Naive B cell (primary cell): ENCODE results near the gene SCTR. TPM values are rescaled to one million over a fixed set of nuclear protein-coding genes. Genes with fewer than 3 reads are reported as not detected.

Source experiments
- ATAC-seq, 2 donors: fragments of 150-1000 bp; cut with Tn5 transposase; 2 replicates each; pipeline ENCODE4 v1.10.0; 2021; ENCODE audit warnings: low read depth in 2 of 2, mild to moderate bottlenecking in 2 of 2, moderate library complexity in 2 of 2
- DNase-seq: peaks from one replicate; pipeline ENCODE4 v3.0.0; 2022
- H3K27ac Mint-ChIP-seq, 6 donors: one replicate each; pipeline ENCODE4 v1.8.0; 2020 to 2022; ENCODE audit warnings: mild to moderate bottlenecking in 6 of 6, mixed read lengths in 6 of 6, moderate library complexity in 5 of 6, inconsistent platforms in 2 of 6
- H3K27me3 Mint-ChIP-seq, 3 donors: one replicate each; pipeline ENCODE4 v1.8.0; 2021 to 2022; ENCODE audit warnings: mixed read lengths in 3 of 3, mild to moderate bottlenecking in 1 of 3
- H3K36me3 Mint-ChIP-seq, 2 donors: one replicate each; pipeline ENCODE4 v1.8.0; 2020 to 2022; ENCODE audit warnings: mixed read lengths in 2 of 2, inconsistent platforms in 1 of 2, mild to moderate bottlenecking in 1 of 2
- H3K4me1 Mint-ChIP-seq, 3 donors: one replicate each; pipeline ENCODE4 v1.8.0; 2020 to 2022; ENCODE audit warnings: mixed read lengths in 3 of 3, inconsistent platforms in 1 of 3, mild to moderate bottlenecking in 1 of 3, moderate library complexity in 1 of 3
- H3K4me3 Mint-ChIP-seq, 8 donors: one replicate each; pipeline ENCODE4 v1.8.0; 2020 to 2022; ENCODE audit warnings: mild to moderate bottlenecking in 8 of 8, mixed read lengths in 8 of 8, moderate library complexity in 8 of 8, inconsistent platforms in 2 of 8
- H3K9me3 Mint-ChIP-seq, 7 donors: one replicate each; pipeline ENCODE4 v1.8.0; 2020 to 2022; ENCODE audit warnings: mixed read lengths in 7 of 7, mild to moderate bottlenecking in 5 of 7, inconsistent platforms in 2 of 7, moderate library complexity in 1 of 7
- polyA plus RNA-seq, 6 donors: library from polyadenylated mRNA; unstranded; fragments of 300-500 nt; fragmentation: Illumina TruSeq; gene quantifications; one replicate each; pipeline ENCODE4 v1.2.3, GENCODE V29; 2021; ENCODE audit warnings: low read depth in 6 of 6

The SCTR gene
- polyA plus RNA-seq, 6 donors from 2014 or later = not detected

- peaks cover 4 to 18% (median 11%) of the 10 kb centered on the region in 3 donors for H3K4me1 Mint-ChIP-seq
- peaks cover 0 to 7% of the 10 kb centered on the region in 2 donors for H3K36me3 Mint-ChIP-seq
- peaks cover 55 to 80% (median 68%) of the 10 kb centered on the region in 3 donors for H3K27me3 Mint-ChIP-seq
- peak within 1 kb of the TSS; percentile 34 to 91 (median 76) for H3K4me3 Mint-ChIP-seq
- no peak within 1 kb of the TSS for H3K27ac Mint-ChIP-seq
- peak; percentile 63 to 69 for ATAC-seq
- H3K9me3 Mint-ChIP-seq = peaks cover 0 to 26% (median 5%) of the 10 kb centered on the region in 7 donors
- peak; percentile 20 for DNase-seq
Observed at GRCh38 chr2:119544075-119544938, 20.0 kb upstream of the SCTR start, which contains the start of gene CFAP221. TSS of gene CFAP221 (plus strand) at chr2:119544449. CDS start at chr2:119546132, 1,683 bp downstream.

- no peak for DNase-seq
- Mint-ChIP-seq H3K27me3 (peaks cover 39 to 67% (median 57%) of the 10 kb centered on the region in 3 donors), H3K27ac (no peak overlapping the region)
Observed at GRCh38 chr2:119541476-119541875, 17.2 kb upstream of the SCTR start.

GRCh38 chr2:119537792-119538191 lies 13.5 kb upstream of the SCTR start:
- no peak for ATAC-seq

More at GRCh38 chr2:119541476-119541875, 17.2 kb upstream of the SCTR start:
- ATAC-seq = no peak
- Mint-ChIP-seq H3K4me3 (no peak overlapping the region), H3K9me3 (peaks cover 0 to 41% (median 8%) of the 10 kb centered on the region in 7 donors), H3K4me1 (peaks cover 4 to 18% (median 11%) of the 10 kb centered on the region in 3 donors), H3K36me3 (peaks cover 0 to 7% of the 10 kb centered on the region in 2 donors)

GRCh38 chr2:119536707-119537106 lies 12.4 kb upstream of the SCTR start:
- Mint-ChIP-seq H3K27me3 (peaks cover 19 to 22% (median 22%) of the 10 kb centered on the region in 3 donors), H3K9me3 (peaks cover 8 to 64% (median 36%) of the 10 kb centered on the region in 7 donors), H3K4me3 (no peak overlapping the region), H3K27ac (no peak overlapping the region), H3K4me1 (no peaks in the 10 kb centered on the region), H3K36me3 (peaks cover 7 to 8% of the 10 kb centered on the region in 2 donors)
- no peak for DNase-seq
- ATAC-seq = no peak

More at GRCh38 chr2:119537792-119538191, 13.5 kb upstream of the SCTR start:
- Mint-ChIP-seq H3K27me3 (peaks cover 22 to 30% (median 28%) of the 10 kb centered on the region in 3 donors), H3K4me1 (no peaks in the 10 kb centered on the region), H3K27ac (peak overlapping the region in 1 of 6 donors; percentile 65), H3K36me3 (no peaks in the 10 kb centered on the region), H3K4me3 (no peak overlapping the region), H3K9me3 (peaks cover 4 to 53% (median 27%) of the 10 kb centered on the region in 7 donors)
- no peak for DNase-seq

- Mint-ChIP-seq H3K4me1 (no peaks in the 10 kb centered on the region), H3K36me3 (peaks cover 8% of the 10 kb centered on the region in 2 donors)
Observed at GRCh38 chr2:119536211-119536610, 11.9 kb upstream of the SCTR start.

GRCh38 chr2:119533560-119533959 lies 9.3 kb upstream of the SCTR start:
- DNase-seq (no peak), ATAC-seq (no peak)
- peaks cover 8% of the 10 kb centered on the region in 2 donors for H3K36me3 Mint-ChIP-seq
- H3K9me3 Mint-ChIP-seq = peaks cover 13 to 63% (median 40%) of the 10 kb centered on the region in 7 donors
- H3K27ac Mint-ChIP-seq = no peak overlapping the region
- H3K4me1 Mint-ChIP-seq = no peaks in the 10 kb centered on the region
- peaks cover 4 to 18% (median 11%) of the 10 kb centered on the region in 3 donors for H3K27me3 Mint-ChIP-seq
- no peak overlapping the region for H3K4me3 Mint-ChIP-seq

More at GRCh38 chr2:119536211-119536610, 11.9 kb upstream of the SCTR start:
- Mint-ChIP-seq H3K27ac (no peak overlapping the region), H3K4me3 (no peak overlapping the region), H3K27me3 (peaks cover 14 to 22% (median 20%) of the 10 kb centered on the region in 3 donors), H3K9me3 (peaks cover 12 to 69% (median 39%) of the 10 kb centered on the region in 7 donors)
- DNase-seq (no peak), ATAC-seq (no peak)

- DNase-seq = no peak
- H3K27me3 Mint-ChIP-seq = peaks cover 23 to 33% (median 27%) of the 10 kb centered on the region in 3 donors
- H3K4me3 Mint-ChIP-seq = no peak overlapping the region
- ATAC-seq = no peak
- no peak overlapping the region for H3K27ac Mint-ChIP-seq
- peaks cover 8% of the 10 kb centered on the region in 2 donors for H3K36me3 Mint-ChIP-seq
- no peaks in the 10 kb centered on the region for H3K4me1 Mint-ChIP-seq
- H3K9me3 Mint-ChIP-seq = peaks cover 13 to 55% (median 42%) of the 10 kb centered on the region in 7 donors
Observed at GRCh38 chr2:119531292-119531691, 7.0 kb upstream of the SCTR start.

GRCh38 chr2:119527999-119528398 lies 3.7 kb upstream of the SCTR start:
- Mint-ChIP-seq H3K27ac (no peak overlapping the region), H3K9me3 (peaks cover 9 to 32% (median 20%) of the 10 kb centered on the region in 7 donors), H3K27me3 (peaks cover 48 to 56% (median 51%) of the 10 kb centered on the region in 3 donors), H3K36me3 (peaks cover 8 to 14% of the 10 kb centered on the region in 2 donors), H3K4me1 (no peaks in the 10 kb centered on the region), H3K4me3 (no peak overlapping the region)
- ATAC-seq (no peak), DNase-seq (no peak)

- H3K4me1 Mint-ChIP-seq = no peaks in the 10 kb centered on the region
- H3K27me3 Mint-ChIP-seq = peaks cover 56 to 77% (median 61%) of the 10 kb centered on the region in 3 donors
- ATAC-seq = no peak
- H3K4me3 Mint-ChIP-seq = no peak overlapping the region
- H3K9me3 Mint-ChIP-seq = peaks cover 0 to 9% (median 3%) of the 10 kb centered on the region in 7 donors
- no peak for DNase-seq
- peaks cover 0 to 7% of the 10 kb centered on the region in 2 donors for H3K36me3 Mint-ChIP-seq
- peak overlapping the region in 1 of 6 donors; percentile 5 for H3K27ac Mint-ChIP-seq
Observed at GRCh38 chr2:119525614-119526013, 1.3 kb upstream of the SCTR start.

- DNase-seq = no peak
- ATAC-seq = no peak
- H3K4me1 Mint-ChIP-seq = no peaks in the 10 kb centered on the region
- H3K4me3 Mint-ChIP-seq = no peak overlapping the region
- H3K27ac Mint-ChIP-seq = no peak overlapping the region
- H3K9me3 Mint-ChIP-seq = peaks cover 0 to 5% (median 2%) of the 10 kb centered on the region in 7 donors
- peaks cover 53 to 74% (median 63%) of the 10 kb centered on the region in 3 donors for H3K27me3 Mint-ChIP-seq
- H3K36me3 Mint-ChIP-seq = peaks cover 0 to 7% of the 10 kb centered on the region in 2 donors
Observed at GRCh38 chr2:119523383-119523951, 816 bp downstream of the SCTR start.

GRCh38 chr2:119522671-119523070 lies 1.6 kb downstream of the SCTR start:
- peaks cover 0 to 5% (median 0%) of the 10 kb centered on the region in 7 donors for H3K9me3 Mint-ChIP-seq
- peaks cover 46 to 74% (median 66%) of the 10 kb centered on the region in 3 donors for H3K27me3 Mint-ChIP-seq
- peaks cover 0 to 7% of the 10 kb centered on the region in 2 donors for H3K36me3 Mint-ChIP-seq
- H3K27ac Mint-ChIP-seq = no peak overlapping the region
- DNase-seq = no peak
- H3K4me3 Mint-ChIP-seq = no peak overlapping the region
- H3K4me1 Mint-ChIP-seq = no peaks in the 10 kb centered on the region
- no peak for ATAC-seq

GRCh38 chr2:119521433-119522050 lies 2.7 kb downstream of the SCTR start:
- peaks cover 0 to 7% of the 10 kb centered on the region in 2 donors for H3K36me3 Mint-ChIP-seq
- DNase-seq = no peak
- no peak overlapping the region for H3K27ac Mint-ChIP-seq
- H3K9me3 Mint-ChIP-seq = peaks cover 0 to 3% (median 0%) of the 10 kb centered on the region in 7 donors
- ATAC-seq = no peak
- H3K4me1 Mint-ChIP-seq = no peaks in the 10 kb centered on the region
- peaks cover 44 to 69% (median 59%) of the 10 kb centered on the region in 3 donors for H3K27me3 Mint-ChIP-seq
- H3K4me3 Mint-ChIP-seq = peak overlapping the region in 1 of 8 donors; percentile 29
